ENCODE data around the gene SIPA1.
A peak's percentile ranks its signal among the peaks of the same experiment; 100 is the strongest.
"Not testable (repeated sequence)": the region's sequence is repeated elsewhere in the genome, so short reads cannot be mapped to it uniquely, and the experiment has no call there.

The SIPA1 gene

GRCh38 chr11:65623852-65624616 is 13.9 kb upstream of the SIPA1 start:
- no peak for DNase-seq

GRCh38 chr11:65624931-65625627 is 12.8 kb upstream of the SIPA1 start:
- no peak for DNase-seq

- peak; percentile 57 for DNase-seq
Observed at GRCh38 chr11:65625628-65626342, 12.1 kb upstream of the SIPA1 start.

GRCh38 chr11:65627202-65627601 is 10.7 kb upstream of the SIPA1 start:
- no peak for DNase-seq

- DNase-seq: no peak
Observed at GRCh38 chr11:65629579-65629978, 8.3 kb upstream of the SIPA1 start.

- DNase-seq: no peak
Observed at GRCh38 chr11:65630215-65630614, 7.7 kb upstream of the SIPA1 start.

- DNase-seq: no peak
Observed at GRCh38 chr11:65633390-65634108, 4.4 kb upstream of the SIPA1 start.

- DNase-seq: no peak
Observed at GRCh38 chr11:65634109-65634436, 3.8 kb upstream of the SIPA1 start.

GRCh38 chr11:65634440-65634839 is 3.5 kb upstream of the SIPA1 start:
- no peak for DNase-seq

- DNase-seq: no peak
Observed at GRCh38 chr11:65634905-65635731, 2.8 kb upstream of the SIPA1 start.

- DNase-seq: no peak
Observed at GRCh38 chr11:65636108-65637031, 1.5 kb upstream of the SIPA1 start.

GRCh38 chr11:65637032-65637557 is 806 bp upstream of the SIPA1 start:
- DNase-seq: no peak

- not testable (repeated sequence) for DNase-seq
Observed at GRCh38 chr11:65639228-65639597, 1.3 kb downstream of the SIPA1 start.

GRCh38 chr11:65639623-65640482 is 2.0 kb downstream of the SIPA1 start:
- DNase-seq: no peak

- no peak for DNase-seq
Observed at GRCh38 chr11:65640483-65641296, 2.8 kb downstream of the SIPA1 start.

GRCh38 chr11:65641297-65642013 is 3.6 kb downstream of the SIPA1 start:
- DNase-seq: no peak

GRCh38 chr11:65642014-65642671 is 4.2 kb downstream of the SIPA1 start:
- peak; percentile 60 for DNase-seq

- no peak for DNase-seq
Observed at GRCh38 chr11:65643971-65644370, 6.1 kb downstream of the SIPA1 start.

Data from retina (tissue), 1 donor.